ENCODE results near the gene ITK.
"Not testable (repeated sequence)": the region's sequence is repeated elsewhere in the genome, so short reads cannot be mapped to it uniquely, and the experiment has no call there.

ITK gene

DNA sequence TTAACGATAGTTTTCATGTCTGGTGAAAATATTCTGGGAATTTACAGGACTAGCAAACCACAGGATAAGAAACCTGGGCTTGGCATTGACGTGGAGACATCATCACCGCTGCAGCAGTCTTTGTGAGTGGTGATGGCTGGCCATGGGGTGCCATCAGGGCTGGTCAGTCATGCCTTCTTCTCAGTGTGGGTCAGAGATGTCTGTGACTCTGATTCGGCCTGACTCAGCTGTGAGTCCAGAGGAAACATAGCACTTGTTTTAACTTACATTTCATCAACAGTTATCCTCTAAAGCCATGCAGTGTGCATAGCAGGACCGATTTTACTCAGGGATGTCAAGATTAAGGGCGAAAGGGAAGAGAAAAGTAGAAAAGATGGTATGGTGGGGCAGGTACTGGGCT is 52.1 kb downstream of the ITK start:
- no peaks in the 10 kb centered on the region for H3K36me3 Mint-ChIP-seq (ENCODE audit: low read depth)
- H3K27ac Mint-ChIP-seq: no peak overlapping the region
- H3K27me3 Mint-ChIP-seq: no peaks in the 10 kb centered on the region
- intact Hi-C loops (cut with micrococcal nuclease): no loop called here
- no peaks in the 10 kb centered on the region for H3K9me3 Mint-ChIP-seq
- H3K4me1 Mint-ChIP-seq (ENCODE audit: low read depth): no peaks in the 10 kb centered on the region
- no peak overlapping the region for H3K4me3 Mint-ChIP-seq

DNA sequence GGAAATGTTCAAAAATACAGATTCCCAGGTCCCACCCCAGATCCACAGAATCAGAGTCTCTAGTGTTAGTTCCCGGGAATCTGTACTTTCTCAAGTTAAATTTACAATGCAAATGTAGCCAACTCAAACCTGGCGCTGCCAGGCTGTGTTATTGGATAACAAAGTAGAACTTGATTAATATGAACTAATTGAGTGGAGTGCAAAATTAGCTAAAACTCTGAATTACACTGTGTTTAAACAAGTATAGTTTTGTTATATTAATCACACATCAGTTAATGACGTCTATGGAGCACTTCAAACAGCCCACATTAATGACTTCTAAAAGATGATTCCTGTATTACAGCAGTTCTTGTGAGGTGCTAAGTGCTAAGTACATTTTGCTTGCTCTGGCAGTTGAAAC is 52.9 kb downstream of the ITK start:
- Mint-ChIP-seq H3K9me3 (no peaks in the 10 kb centered on the region), H3K4me3 (no peak overlapping the region), H3K27ac (no peak overlapping the region), H3K4me1 (ENCODE audit: low read depth) (no peaks in the 10 kb centered on the region), H3K27me3 (no peaks in the 10 kb centered on the region), H3K36me3 (ENCODE audit: low read depth) (no peaks in the 10 kb centered on the region)
- intact Hi-C loops (cut with micrococcal nuclease): no loop called here

DNA sequence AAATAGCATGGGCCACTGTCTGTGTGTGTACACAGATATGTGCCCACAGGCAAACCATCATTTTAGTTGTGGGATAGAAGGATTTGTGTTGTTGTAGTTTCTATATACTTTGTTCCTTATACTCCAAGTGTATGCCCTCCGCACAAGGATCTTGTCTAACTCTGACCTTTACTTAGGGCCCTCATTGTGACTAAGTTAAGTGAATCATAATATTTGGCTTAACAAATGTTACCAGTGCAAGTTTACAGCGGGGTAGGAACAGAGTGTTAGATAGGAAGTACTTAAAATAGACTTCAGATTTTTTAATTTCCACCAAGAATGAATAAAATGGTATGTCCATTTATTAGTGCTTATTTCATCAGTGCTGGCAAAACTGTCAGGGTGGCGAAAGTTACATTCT is 55.8 kb downstream of the ITK start:
- Mint-ChIP-seq H3K9me3 (no peaks in the 10 kb centered on the region), H3K27ac (no peak overlapping the region), H3K4me3 (no peak overlapping the region), H3K4me1 (ENCODE audit: low read depth) (no peaks in the 10 kb centered on the region), H3K36me3 (ENCODE audit: low read depth) (no peaks in the 10 kb centered on the region), H3K27me3 (peaks cover 5% of the 10 kb centered on the region)
- intact Hi-C loops (cut with micrococcal nuclease): no loop called here

DNA sequence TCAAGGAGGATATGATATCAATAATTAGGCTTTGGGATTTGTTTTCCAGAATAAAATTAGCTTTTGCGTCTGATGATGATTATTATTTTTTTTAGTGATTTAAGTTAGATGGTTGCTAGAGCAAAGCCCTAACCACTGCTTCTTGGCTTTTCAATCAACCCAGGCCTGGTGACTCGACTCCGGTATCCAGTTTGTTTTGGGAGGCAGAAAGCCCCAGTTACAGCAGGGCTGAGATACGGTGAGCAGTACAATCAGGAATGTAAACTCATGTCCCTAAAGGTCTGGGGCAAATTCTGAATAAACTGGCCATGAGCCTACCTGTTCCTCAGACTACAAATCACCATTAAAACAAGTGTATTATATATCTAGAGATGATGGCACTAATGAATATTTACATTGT is 60.8 kb downstream of the ITK start:
- peaks cover 8% of the 10 kb centered on the region for H3K27me3 Mint-ChIP-seq
- H3K27ac Mint-ChIP-seq: no peak overlapping the region
- no peaks in the 10 kb centered on the region for H3K36me3 Mint-ChIP-seq (ENCODE audit: low read depth)
- intact Hi-C loops (cut with micrococcal nuclease): no loop called here
- H3K4me1 Mint-ChIP-seq (ENCODE audit: low read depth): no peaks in the 10 kb centered on the region
- no peaks in the 10 kb centered on the region for H3K9me3 Mint-ChIP-seq
- no peak overlapping the region for H3K4me3 Mint-ChIP-seq

DNA sequence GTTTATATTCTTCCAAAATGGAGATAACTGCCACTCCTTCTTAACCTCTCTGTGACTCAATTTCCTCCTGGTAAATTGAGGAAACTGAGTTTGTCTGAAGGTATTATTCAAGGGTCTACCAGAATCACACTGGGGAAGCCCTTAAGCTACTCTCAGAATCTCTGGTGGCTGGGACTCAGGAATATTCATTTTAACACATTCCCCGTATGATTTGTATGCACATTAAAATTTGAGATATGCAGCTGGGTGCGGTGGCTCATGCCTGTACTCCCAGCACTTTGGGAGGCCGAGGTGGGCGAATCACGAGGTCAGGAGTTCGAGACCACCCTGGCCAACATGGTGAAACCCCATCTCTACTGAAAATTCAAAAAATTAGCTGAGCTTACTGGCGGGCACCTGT is 64.1 kb downstream of the ITK start:
- H3K9me3 Mint-ChIP-seq, H3K4me3 Mint-ChIP-seq: not testable (repeated sequence)

DNA sequence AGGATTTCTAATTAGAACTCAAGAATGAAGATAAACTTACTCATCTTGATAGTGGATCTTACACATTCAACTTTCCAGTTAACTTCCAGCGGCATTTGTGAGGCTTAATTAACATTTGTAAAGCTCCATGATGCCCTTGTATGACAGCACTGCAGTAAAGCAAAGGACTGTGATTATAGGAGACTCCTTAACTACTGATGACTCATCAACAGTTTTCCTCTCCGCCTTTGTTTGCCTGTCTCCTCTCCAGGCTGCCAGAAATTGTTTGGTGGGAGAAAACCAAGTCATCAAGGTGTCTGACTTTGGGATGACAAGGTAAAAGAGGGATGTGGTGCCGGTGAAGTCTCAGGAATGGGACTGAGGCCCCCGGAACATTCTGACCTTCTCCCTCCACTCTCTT is 64.8 kb downstream of the ITK start:
- H3K27me3 Mint-ChIP-seq: peaks cover 5% of the 10 kb centered on the region
- no peak overlapping the region for H3K27ac Mint-ChIP-seq
- H3K36me3 Mint-ChIP-seq (ENCODE audit: low read depth): no peaks in the 10 kb centered on the region
- H3K9me3 Mint-ChIP-seq: no peaks in the 10 kb centered on the region
- H3K4me1 Mint-ChIP-seq (ENCODE audit: low read depth): peaks cover 16% of the 10 kb centered on the region
- no peak overlapping the region for H3K4me3 Mint-ChIP-seq
- intact Hi-C loops (cut with micrococcal nuclease): no loop called here

More for the DNA sequence above, 64.1 kb downstream of the ITK start:
- intact Hi-C loops (cut with micrococcal nuclease); H3K36me3 Mint-ChIP-seq (ENCODE audit: low read depth); H3K27me3 Mint-ChIP-seq; H3K27ac Mint-ChIP-seq: not testable (repeated sequence)
- peaks cover 16% of the 10 kb centered on the region for H3K4me1 Mint-ChIP-seq (ENCODE audit: low read depth)

DNA sequence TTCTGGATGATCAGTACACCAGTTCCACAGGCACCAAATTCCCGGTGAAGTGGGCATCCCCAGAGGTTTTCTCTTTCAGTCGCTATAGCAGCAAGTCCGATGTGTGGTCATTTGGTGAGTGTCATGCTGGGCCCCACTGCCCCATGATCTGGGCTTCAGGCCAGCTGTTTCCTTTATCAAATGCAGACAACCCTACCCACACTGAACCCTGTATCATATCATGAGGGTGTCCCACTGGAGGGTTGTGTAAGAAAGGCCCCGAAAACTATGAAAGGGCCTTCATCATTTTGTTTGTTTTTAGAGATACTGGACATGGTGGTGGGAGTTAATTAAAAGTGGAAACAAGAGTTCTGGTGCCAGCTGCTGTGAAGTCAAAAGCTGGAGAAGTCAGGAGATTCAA is 65.2 kb downstream of the ITK start:
- H3K36me3 Mint-ChIP-seq (ENCODE audit: low read depth): no peaks in the 10 kb centered on the region
- no peak overlapping the region for H3K4me3 Mint-ChIP-seq
- H3K27me3 Mint-ChIP-seq: peaks cover 3% of the 10 kb centered on the region
- no peak overlapping the region for H3K27ac Mint-ChIP-seq
- peaks cover 16% of the 10 kb centered on the region for H3K4me1 Mint-ChIP-seq (ENCODE audit: low read depth)
- H3K9me3 Mint-ChIP-seq: no peaks in the 10 kb centered on the region
- intact Hi-C loops (cut with micrococcal nuclease): no loop called here

DNA sequence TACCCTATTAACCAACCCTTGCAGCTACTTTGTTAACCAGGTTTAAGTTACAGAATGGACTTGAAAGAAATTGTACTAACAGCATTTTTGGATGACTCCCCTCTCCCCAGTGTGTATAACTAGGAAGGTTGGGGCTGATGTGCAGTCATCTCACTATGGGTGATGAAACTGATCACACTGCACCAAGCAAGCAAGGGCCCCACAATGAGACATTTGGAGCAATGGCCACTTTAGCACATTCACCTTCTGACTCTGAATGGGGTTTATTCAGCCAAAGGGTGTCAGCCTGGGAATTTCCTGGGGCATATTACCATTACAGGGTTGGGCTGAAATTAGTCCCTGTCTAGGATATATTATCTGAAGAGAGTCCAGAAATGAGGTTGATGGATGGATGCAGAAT is 66.6 kb downstream of the ITK start:
- Mint-ChIP-seq H3K36me3 (ENCODE audit: low read depth) (no peaks in the 10 kb centered on the region), H3K27me3 (peaks cover 3% of the 10 kb centered on the region), H3K27ac (no peak overlapping the region), H3K4me1 (ENCODE audit: low read depth) (peaks cover 16% of the 10 kb centered on the region), H3K4me3 (no peak overlapping the region), H3K9me3 (no peaks in the 10 kb centered on the region)
- intact Hi-C loops (cut with micrococcal nuclease): no loop called here

DNA sequence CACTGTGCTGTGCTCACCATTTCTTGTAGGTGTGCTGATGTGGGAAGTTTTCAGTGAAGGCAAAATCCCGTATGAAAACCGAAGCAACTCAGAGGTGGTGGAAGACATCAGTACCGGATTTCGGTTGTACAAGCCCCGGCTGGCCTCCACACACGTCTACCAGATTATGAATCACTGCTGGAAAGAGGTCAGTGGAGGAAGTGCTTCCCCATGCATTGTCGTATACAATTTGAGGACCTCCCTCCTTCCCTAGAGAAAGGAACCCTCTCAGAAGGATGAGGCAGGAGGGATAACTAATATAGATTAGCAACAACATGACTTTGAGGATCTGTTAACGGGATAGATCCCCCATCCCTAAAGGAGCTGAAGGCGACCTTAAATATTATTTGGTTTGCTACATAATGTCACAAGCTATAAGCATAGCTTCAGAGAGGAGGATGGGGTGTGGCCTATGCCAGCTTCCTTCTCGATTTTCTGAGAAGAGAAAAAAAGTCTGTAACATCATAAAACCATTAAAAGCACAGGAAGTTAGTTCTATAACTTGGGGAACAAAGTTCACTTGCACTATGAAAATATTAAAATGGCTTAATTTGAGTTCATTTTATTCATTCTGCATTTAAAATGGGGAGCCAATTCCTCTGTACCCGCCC is 68.3 kb downstream of the ITK start:
- peaks cover 31% of the 10 kb centered on the region for H3K4me1 Mint-ChIP-seq (ENCODE audit: low read depth)
- no peaks in the 10 kb centered on the region for H3K27me3 Mint-ChIP-seq
- peak overlapping the region; percentile 88 for H3K27ac Mint-ChIP-seq
- H3K4me3 Mint-ChIP-seq: no peak overlapping the region
- H3K36me3 Mint-ChIP-seq (ENCODE audit: low read depth): no peaks in the 10 kb centered on the region
- H3K9me3 Mint-ChIP-seq: no peaks in the 10 kb centered on the region
- intact Hi-C loops (cut with micrococcal nuclease): no loop called here

DNA sequence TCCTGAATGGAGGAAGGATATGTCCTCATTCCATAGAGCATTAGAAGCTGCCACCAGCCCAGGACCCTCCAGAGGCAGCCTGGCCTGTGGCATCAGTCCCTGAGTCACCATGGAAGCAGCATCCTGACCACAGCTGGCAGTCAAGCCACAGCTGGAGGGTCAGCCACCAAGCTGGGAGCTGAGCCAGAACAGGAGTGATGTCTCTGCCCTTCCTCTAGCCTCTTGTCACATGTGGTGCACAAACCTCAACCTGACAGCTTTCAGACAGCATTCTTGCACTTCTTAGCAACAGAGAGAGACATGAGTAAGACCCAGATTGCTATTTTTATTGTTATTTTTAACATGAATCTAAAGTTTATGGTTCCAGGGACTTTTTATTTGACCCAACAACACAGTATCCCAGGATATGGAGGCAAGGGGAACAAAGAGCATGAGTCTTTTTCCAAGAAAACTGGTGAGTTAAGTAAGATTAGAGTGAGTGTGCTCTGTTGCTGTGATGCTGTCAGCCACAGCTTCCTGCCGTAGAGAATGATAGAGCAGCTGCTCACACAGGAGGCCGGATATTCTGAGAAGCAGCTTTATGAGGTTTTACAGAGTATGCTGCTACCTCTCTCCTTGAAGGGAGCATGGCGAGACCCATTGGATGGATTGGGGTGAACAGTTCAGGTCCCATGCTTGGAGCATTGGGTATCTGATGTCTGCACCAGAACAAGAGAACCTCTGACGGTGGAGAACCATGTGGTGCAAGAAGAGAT is 72.2 kb downstream of the ITK start:
- no peaks in the 10 kb centered on the region for H3K36me3 Mint-ChIP-seq (ENCODE audit: low read depth)
- H3K27ac Mint-ChIP-seq: peak overlapping the region; percentile 61
- H3K4me3 Mint-ChIP-seq: no peak overlapping the region
- H3K4me1 Mint-ChIP-seq (ENCODE audit: low read depth): peaks cover 32% of the 10 kb centered on the region
- intact Hi-C loops (cut with micrococcal nuclease): loop anchor here (1.0 to 2.0 kb wide), 2 partner anchors 59 to 104 kb away; no protein-coding TSS in a partner anchor
- H3K9me3 Mint-ChIP-seq: no peaks in the 10 kb centered on the region
- no peaks in the 10 kb centered on the region for H3K27me3 Mint-ChIP-seq

DNA sequence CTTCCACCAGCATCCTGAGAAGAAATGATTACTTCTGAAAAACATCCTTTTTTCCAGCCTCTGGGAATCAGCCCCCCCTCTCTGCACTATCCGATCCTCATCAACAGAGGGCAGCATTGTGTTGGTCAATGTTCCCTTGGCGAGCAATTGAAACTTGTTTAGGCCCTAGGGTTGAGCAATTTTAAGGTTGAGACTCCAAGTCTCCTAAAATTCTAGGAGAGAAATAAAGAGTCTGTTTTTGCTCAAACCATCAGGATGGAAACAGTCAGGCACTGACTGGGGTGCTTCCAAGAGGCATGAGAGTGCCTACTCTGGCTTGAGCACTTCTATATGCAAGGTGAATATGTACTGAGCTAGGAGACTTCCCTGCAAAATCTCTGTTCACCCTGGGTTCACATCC is 72.9 kb downstream of the ITK start:
- Mint-ChIP-seq H3K9me3 (no peaks in the 10 kb centered on the region), H3K27ac (peak overlapping the region; percentile 61), H3K4me3 (no peak overlapping the region), H3K27me3 (no peaks in the 10 kb centered on the region), H3K4me1 (ENCODE audit: low read depth) (peaks cover 27% of the 10 kb centered on the region), H3K36me3 (ENCODE audit: low read depth) (no peaks in the 10 kb centered on the region)
- intact Hi-C loops (cut with micrococcal nuclease): loop anchor here (1.0 to 2.0 kb wide), 2 partner anchors 59 to 105 kb away; no protein-coding TSS in a partner anchor

DNA sequence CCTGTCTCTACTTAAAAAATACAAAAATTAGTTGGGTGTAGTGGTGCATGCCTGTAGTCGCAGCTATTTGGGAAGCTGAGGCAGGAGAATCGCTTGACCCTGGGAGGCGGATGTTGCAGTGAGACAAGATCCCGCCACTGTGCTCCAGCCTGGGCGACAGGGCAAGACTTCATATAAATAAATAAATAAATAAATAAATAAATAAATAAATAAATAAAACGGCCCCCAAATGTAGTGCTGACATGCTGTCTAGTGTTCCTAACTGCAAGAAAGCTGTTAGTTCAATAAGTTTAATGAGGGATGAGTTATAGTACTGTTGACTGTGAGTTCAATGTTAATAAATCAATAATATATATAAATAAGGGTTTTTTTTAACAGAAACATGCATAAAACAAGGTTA is 77.8 kb downstream of the ITK start:
- Mint-ChIP-seq H3K27ac (no peak overlapping the region), H3K27me3 (peaks cover 2% of the 10 kb centered on the region), H3K9me3 (no peaks in the 10 kb centered on the region), H3K4me1 (ENCODE audit: low read depth) (peaks cover 11% of the 10 kb centered on the region), H3K36me3 (ENCODE audit: low read depth) (no peaks in the 10 kb centered on the region), H3K4me3 (no peak overlapping the region)
- intact Hi-C loops (cut with micrococcal nuclease): no loop called here

DNA sequence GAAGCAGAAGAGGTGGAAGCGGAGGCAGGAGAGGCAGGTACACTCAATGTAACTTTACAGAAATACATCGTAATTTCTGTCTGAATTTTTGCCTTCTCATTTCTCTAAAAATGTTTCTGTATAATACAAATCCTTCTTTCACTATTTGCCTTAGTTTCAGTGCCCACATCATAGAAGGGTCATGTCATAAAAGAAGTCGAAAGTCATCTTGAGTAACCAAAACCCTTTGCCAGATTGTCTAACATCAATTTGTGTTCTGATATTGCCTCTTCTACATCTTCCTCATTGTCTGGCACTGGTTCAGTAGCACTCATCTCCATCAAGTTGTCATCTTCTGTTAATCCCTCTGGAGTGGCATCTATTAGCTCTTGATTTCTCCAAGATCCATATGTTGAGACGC is 79.1 kb downstream of the ITK start:
- Mint-ChIP-seq H3K9me3 (no peaks in the 10 kb centered on the region), H3K4me3 (no peak overlapping the region), H3K27me3 (peaks cover 2% of the 10 kb centered on the region), H3K4me1 (ENCODE audit: low read depth) (peaks cover 10% of the 10 kb centered on the region), H3K36me3 (ENCODE audit: low read depth) (no peaks in the 10 kb centered on the region), H3K27ac (no peak overlapping the region)
- intact Hi-C loops (cut with micrococcal nuclease): no loop called here

DNA sequence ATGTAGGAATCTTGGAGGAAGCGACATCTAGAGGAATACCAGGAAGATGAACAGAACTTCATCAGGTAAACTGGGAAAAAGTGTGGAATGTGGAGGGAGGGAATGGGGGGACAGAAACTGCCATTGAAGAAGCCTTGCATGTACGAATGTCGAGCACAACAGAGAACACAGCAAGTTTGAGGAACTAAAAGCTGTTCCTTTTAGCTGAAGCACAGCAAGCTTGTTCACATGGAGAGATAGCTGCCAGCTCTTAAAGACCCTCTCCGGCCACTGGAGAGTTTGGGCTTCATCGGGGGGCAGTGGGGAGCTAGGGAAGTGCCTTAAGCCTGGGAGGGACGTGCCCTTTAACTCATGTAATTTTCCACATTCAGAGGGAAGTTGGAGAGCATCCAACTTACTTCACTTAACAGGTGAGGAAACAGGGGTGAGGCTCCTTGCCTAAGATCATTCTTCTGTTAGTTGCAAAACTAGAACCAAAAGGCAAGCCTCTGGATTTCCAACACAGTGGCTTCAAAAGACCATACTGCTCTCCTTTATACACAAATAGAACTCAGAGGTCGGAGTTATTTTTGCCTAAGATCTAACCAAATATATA is 83.0 kb downstream of the ITK start:
- intact Hi-C loops (cut with micrococcal nuclease): no loop called here
- Mint-ChIP-seq H3K36me3 (ENCODE audit: low read depth) (peaks cover 6% of the 10 kb centered on the region), H3K4me3 (no peak overlapping the region), H3K27me3 (peaks cover 16% of the 10 kb centered on the region), H3K27ac (no peak overlapping the region), H3K4me1 (ENCODE audit: low read depth) (peaks cover 26% of the 10 kb centered on the region), H3K9me3 (no peaks in the 10 kb centered on the region)
